Panc1 (cell line): Measurements from ENCODE around the gene SYT9. TPM values are rescaled to one million over a fixed set of nuclear protein-coding genes. Genes with fewer than 3 reads are reported as not detected.

Source experiments
- ATAC-seq: fragments of 200-7000 bp; cut with Tn5 transposase; 2 replicates; pipeline ENCODE4 v1.9.1; 2020; ENCODE audit warnings: mild to moderate bottlenecking, moderate library complexity
- BruUV-seq: library from RNA; stranded (reverse); fragments of 400-500 nt; replicated peaks from 2 replicates; lab custom pipeline; 2021; lab: Mats Ljungman, UMichigan
- CTCF ChIA-PET: fragments of 300-600 bp; sonication (Branson Sonifier 250); formaldehyde crosslinking; loops from one replicate; lab custom pipeline; 2022; ENCODE audit warnings: antibody characterized with exemption; lab: Charles Lee
- POLR2A ChIA-PET: fragments of 300-600 bp; sonication (Branson Sonifier 250); formaldehyde crosslinking; loops from one replicate; lab custom pipeline; 2022; ENCODE audit warnings: antibody characterized with exemption; lab: Charles Lee
- DNase-seq: peaks from one replicate; pipeline ENCODE4 v3.0.0-alpha.2; 2010; ENCODE audit warnings: low read depth, low spot score
- H3K27ac ChIP-seq: 2 replicates; pipeline ENCODE4 v1.5.1; 2011; ENCODE audit warnings: mild to moderate bottlenecking, low read length, inconsistent platforms
- H3K27me3 ChIP-seq: fragments of 200-500 bp; sonication (Bioruptor generic); 2 replicates; pipeline ENCODE4 v1.6.0; 2014; ENCODE audit warnings: low read length, inconsistent platforms; ENCODE audit not compliant: control insufficient read depth, insufficient read depth
- H3K36me3 ChIP-seq: fragments of 200-500 bp; sonication (Bioruptor generic); 2 replicates; pipeline ENCODE4 v1.5.1; 2014; ENCODE audit warnings: inconsistent platforms, mild to moderate bottlenecking, low read length, moderate library complexity; ENCODE audit not compliant: control insufficient read depth, insufficient read depth
- H3K4me1 ChIP-seq: 2 replicates; pipeline ENCODE4 v1.5.1; 2011; ENCODE audit warnings: inconsistent platforms, mild to moderate bottlenecking, low read length, moderate library complexity; ENCODE audit not compliant: control insufficient read depth, insufficient read depth
- H3K4me3 ChIP-seq, 2 experiments: 2 replicates each; pipeline ENCODE4 v1.5.1; 2011 to 2012; ENCODE audit warnings: low read depth in 2 of 2, low read length in 2 of 2, mild to moderate bottlenecking in 2 of 2, inconsistent platforms in 1 of 2, moderate library complexity in 1 of 2
- H3K9me3 ChIP-seq: fragments of 200-500 bp; sonication (Bioruptor generic); 2 replicates; pipeline ENCODE4 v1.5.1; 2014; ENCODE audit warnings: low read depth, mild to moderate bottlenecking, inconsistent platforms, low read length, moderate library complexity; ENCODE audit not compliant: control insufficient read depth, insufficient read depth
- CTCF ChIP-seq: fragments of 450-650 bp; IDR thresholded peaks from 2 replicates; pipeline ENCODE4 v1.5.1; 2017; ENCODE audit warnings: mild to moderate bottlenecking
- POLR2AphosphoS5 ChIP-seq: IDR thresholded peaks from 2 replicates; pipeline ENCODE4 v1.6.1; 2012; ENCODE audit warnings: mild to moderate bottlenecking, low read depth, low read length, moderate library complexity
- REST ChIP-seq, 2 experiments: IDR thresholded peaks; 2 replicates each; pipeline ENCODE4 v1.6.1; 2011 to 2012; ENCODE audit warnings: low read depth in 2 of 2, control low read depth in 1 of 2, low read length in 1 of 2, mild to moderate bottlenecking in 1 of 2, moderate library complexity in 1 of 2; ENCODE audit not compliant: insufficient read depth in 1 of 2
- SIN3A ChIP-seq: IDR thresholded peaks from 2 replicates; pipeline ENCODE4 v1.6.1; 2012; ENCODE audit warnings: low read depth, mild to moderate bottlenecking, low read length, moderate library complexity, borderline replicate concordance; ENCODE audit not compliant: insufficient read depth
- TCF7L2 ChIP-seq: IDR thresholded peaks from 2 replicates; pipeline ENCODE4 v1.6.1; 2011; ENCODE audit warnings: mild to moderate bottlenecking, low read depth, low read length, inconsistent platforms
- in situ Hi-C: cut with HindIII; loops from 2 replicates; pipeline ENCODE4 v1.10.0; 2016; ENCODE audit warnings: low sequenced_read_pairs, low pct_unique_long_range_greater_than_20kb
- intact Hi-C: fragments of 100-400 bp; cut with micrococcal nuclease; formaldehyde crosslinking; loops from one replicate; pipeline ENCODE4 v1.10.0; 2022; ENCODE audit not compliant: unreplicated experiment
- total RNA-seq: library from RNA; stranded (reverse); gene quantifications from one replicate; pipeline ENCODE4 v1.2.1, GENCODE V29; 2021; ENCODE audit not compliant: unreplicated experiment

The SYT9 gene
- total RNA-seq, 1 experiment from 2014 or later = 3.7 TPM

- Histone ChIP-seq H3K4me3 (no peak overlapping the region), H3K9me3 (no peaks in the 10 kb centered on the region), H3K27me3 (peaks cover 6% of the 10 kb centered on the region; the same call in 1 of the 2 replicates), H3K36me3 (no peaks in the 10 kb centered on the region), H3K4me1 (peaks cover 17% of the 10 kb centered on the region), H3K27ac (no peak overlapping the region)
- ATAC-seq = no peak
- in situ Hi-C loops = no loop called here
- no peak for DNase-seq
- CTCF ChIA-PET = interaction anchor here (1.0 kb wide), 1 partner anchor 146 kb away, joined by 3 read pairs; no protein-coding TSS in a partner anchor
- intact Hi-C loops = no loop called here
- TF ChIP-seq CTCF = no peak
- no peak for TF ChIP-seq REST (IDR thresholded peaks at IDR 0.05; ENCODE audit: insufficient read depth in 1 of 2, low read depth in 2 of 2, low read length in 1 of 2)
- TF ChIP-seq POLR2AphosphoS5 = no peak
- TF ChIP-seq TCF7L2 = no peak
- no peak for TF ChIP-seq SIN3A
- no TSS peak for BruUV-seq
- POLR2A ChIA-PET = no interaction called here
These were observed 259.7 kb downstream of the SYT9 start for GRCh38 chr11:7511401-7511800.

GRCh38 chr11:7512525-7513233, 261.0 kb downstream of the SYT9 start:
- in situ Hi-C loops = no loop called here
- Histone ChIP-seq H3K27ac (peak overlapping the region; percentile 80), H3K27me3 (peaks cover 6% of the 10 kb centered on the region; the same call in 1 of the 2 replicates), H3K4me3 (peak overlapping the region; percentile 80 to 96), H3K4me1 (peaks cover 17% of the 10 kb centered on the region), H3K9me3 (no peaks in the 10 kb centered on the region), H3K36me3 (no peaks in the 10 kb centered on the region)
- ChIA-PET CTCF (interaction anchor here (1.0 to 1.5 kb wide), 3 partner anchors 59 to 154 kb away, joined by 4 to 8 read pairs (median 5); no protein-coding TSS in a partner anchor), POLR2A (interaction anchor here (0.8 kb wide), 1 partner anchor 585 kb away, joined by 6 read pairs; no protein-coding TSS in a partner anchor)
- no peak for TF ChIP-seq SIN3A
- no peak for TF ChIP-seq POLR2AphosphoS5
- ATAC-seq = peak; percentile 31
- no TSS peak for BruUV-seq
- DNase-seq = no peak
- intact Hi-C loops = loop anchor here (2.0 kb wide), 2 partner anchors 144 to 152 kb away; no protein-coding TSS in a partner anchor
